Left ventricle myocardium inferior (tissue), 1 donor: ENCODE data around the gene MAB21L4. TPM values are rescaled to one million over a fixed set of nuclear protein-coding genes. Genes with fewer than 3 reads are reported as not detected.

Experiments
- DNase-seq: peaks from one replicate; pipeline ENCODE4 v3.0.0-alpha.2; 2020
- H3K27ac ChIP-seq: fragments of 200-600 bp; replicated peaks from 2 replicates; pipeline ENCODE4 v1.8.0; 2021
- H3K27me3 ChIP-seq: fragments of 200-600 bp; 2 replicates; pipeline ENCODE4 v1.8.0; 2021; ENCODE audit warnings: low read depth
- H3K36me3 ChIP-seq: fragments of 200-600 bp; 2 replicates; pipeline ENCODE4 v1.8.0; 2021
- H3K4me1 ChIP-seq: fragments of 200-600 bp; 2 replicates; pipeline ENCODE4 v1.8.0; 2021
- H3K4me3 ChIP-seq: fragments of 200-600 bp; 2 replicates; pipeline ENCODE4 v1.8.0; 2021; ENCODE audit warnings: mild to moderate bottlenecking, moderate library complexity
- H3K9me3 ChIP-seq: fragments of 200-600 bp; replicated peaks from 2 replicates; pipeline ENCODE4 v1.8.0; 2021
- CTCF ChIP-seq: fragments of 200-600 bp; IDR thresholded peaks from 2 replicates; pipeline ENCODE4 v1.8.0; 2021; ENCODE audit warnings: antibody characterized with exemption, mild to moderate bottlenecking, borderline replicate concordance
- intact Hi-C: fragments of 100-400 bp; cut with micrococcal nuclease; formaldehyde crosslinking; loops from one replicate; pipeline ENCODE4 v1.11.0; 2022
- total RNA-seq: library from RNA; stranded (reverse); fragmentation: NEBNext Ultra II Directional; extraction: Animal tissue kit (Norgen Biotek cat#: 25700); gene quantifications from one replicate; pipeline ENCODE4 v1.2.1, GENCODE V29; 2021
- donor health status: DM: no; HTN: yes; CAD: no; lungs with severe emphysema.

The MAB21L4 gene
- total RNA-seq, 1 donor from 2014 or later, result not detected

DNA sequence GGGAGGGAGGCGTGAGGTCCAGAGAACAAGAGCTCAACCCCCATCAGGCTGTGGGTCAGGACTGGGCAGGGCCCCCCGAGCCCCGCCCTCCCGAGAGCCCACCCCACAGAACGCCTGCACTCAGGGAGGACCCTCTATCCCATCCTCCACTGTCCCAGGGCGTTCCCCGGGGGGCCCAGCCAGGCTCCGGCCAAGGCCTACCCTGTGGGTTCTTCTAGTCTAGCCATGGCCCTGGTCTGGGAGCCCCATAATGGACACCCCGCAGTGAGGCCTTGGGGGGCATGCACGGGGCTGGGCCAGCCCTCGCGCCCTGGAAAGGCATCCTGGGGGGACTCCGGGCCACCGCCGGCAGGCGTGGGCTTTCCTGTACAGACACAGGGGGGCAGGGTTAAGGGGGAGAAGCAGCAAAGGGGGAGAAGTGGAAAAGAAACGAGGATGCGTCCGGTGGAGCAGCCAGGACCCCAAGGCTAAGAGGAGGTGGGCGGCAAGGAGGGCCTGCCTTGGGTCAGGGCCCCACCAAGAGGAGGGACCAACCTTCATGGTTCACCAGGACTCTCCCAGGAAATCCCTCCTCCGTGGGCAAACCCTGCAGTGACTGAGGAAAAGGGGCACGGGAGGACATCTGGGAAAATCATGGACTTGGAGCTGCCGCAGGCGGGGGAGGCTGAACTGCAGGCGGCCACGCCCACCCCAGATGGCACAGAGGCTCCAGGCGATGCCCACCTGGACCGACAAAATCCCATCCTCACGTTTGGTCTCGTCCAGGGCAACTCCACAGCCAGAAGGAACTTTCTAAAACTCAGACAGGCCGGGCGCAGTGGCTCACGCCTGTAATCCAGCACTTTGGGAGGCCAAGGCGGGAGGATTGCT, 7.5 kb upstream of the MAB21L4 start:
- peaks cover 29% of the 10 kb centered on the region for H3K27me3 ChIP-seq
- H3K4me1 ChIP-seq, result peaks cover 31% of the 10 kb centered on the region
- TF ChIP-seq CTCF, result no peak
- H3K36me3 ChIP-seq, result no peaks in the 10 kb centered on the region
- H3K4me3 ChIP-seq, result no peak overlapping the region
- peak; percentile 6 for DNase-seq
- H3K27ac ChIP-seq, result no peak overlapping the region
- H3K9me3 ChIP-seq, result peaks cover 9% of the 10 kb centered on the region
- intact Hi-C loops, result no loop called here

DNA sequence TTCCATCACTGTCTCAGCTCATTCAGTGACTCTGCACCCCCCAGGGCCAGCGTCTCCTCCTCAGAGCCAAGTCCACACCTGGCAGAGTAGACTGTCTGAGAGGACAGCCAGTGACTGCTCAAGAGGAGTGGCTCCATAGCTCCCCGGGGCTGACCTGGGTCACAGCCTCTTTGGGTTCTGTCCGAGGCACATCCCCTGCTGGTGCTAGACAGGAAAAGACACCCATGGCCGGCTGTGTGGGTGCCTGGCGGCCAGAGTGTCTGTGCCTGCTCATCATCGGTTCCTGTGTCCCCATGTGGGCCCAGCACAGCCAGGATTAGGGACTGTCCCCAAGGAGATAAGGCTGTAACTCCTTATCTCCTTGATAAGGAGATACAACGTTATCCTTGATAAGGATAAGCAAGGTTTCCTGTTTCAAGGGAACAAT, 6.7 kb upstream of the MAB21L4 start:
- H3K4me3 ChIP-seq, result no peak overlapping the region
- DNase-seq, result no peak
- H3K9me3 ChIP-seq, result peaks cover 9% of the 10 kb centered on the region
- H3K27me3 ChIP-seq, result peaks cover 29% of the 10 kb centered on the region
- H3K36me3 ChIP-seq, result no peaks in the 10 kb centered on the region
- no peak overlapping the region for H3K27ac ChIP-seq
- H3K4me1 ChIP-seq, result peaks cover 38% of the 10 kb centered on the region
- no peak for TF ChIP-seq CTCF
- intact Hi-C loops, result no loop called here

DNA sequence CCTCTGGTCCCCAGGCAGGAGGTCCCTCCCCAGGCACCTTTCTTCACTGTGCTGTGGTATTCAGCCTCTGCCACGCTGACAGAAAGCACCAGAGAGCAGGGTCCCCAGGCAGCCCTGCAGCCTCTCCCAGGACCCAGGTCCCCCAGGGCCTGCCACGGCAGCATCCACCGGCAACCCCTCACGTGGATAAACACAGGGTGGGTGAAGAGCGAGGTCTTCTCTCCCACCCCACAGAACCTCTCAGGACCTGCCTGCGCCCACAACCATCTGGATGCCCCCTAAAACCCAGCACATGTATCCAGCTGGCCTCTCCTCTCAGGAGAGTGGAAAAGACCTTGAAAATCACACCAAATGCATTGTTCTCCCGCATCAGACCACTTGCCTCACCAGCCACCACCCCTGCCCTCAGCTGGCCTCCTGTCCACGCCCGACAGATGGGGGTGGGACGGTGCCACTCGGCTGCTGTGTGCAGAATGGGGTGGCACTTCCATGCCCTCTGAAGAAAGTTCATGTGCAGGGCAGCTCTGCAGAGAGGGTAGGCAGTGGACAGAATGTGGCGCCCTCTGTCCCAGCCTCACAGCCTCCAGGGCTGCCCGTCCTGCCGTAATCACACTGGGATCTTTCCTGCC, 6.1 kb upstream of the MAB21L4 start:
- no peak for DNase-seq
- no peak overlapping the region for H3K27ac ChIP-seq
- TF ChIP-seq CTCF, result no peak
- H3K4me3 ChIP-seq, result no peak overlapping the region
- intact Hi-C loops, result no loop called here
- peaks cover 28% of the 10 kb centered on the region for H3K27me3 ChIP-seq
- H3K9me3 ChIP-seq, result peaks cover 9% of the 10 kb centered on the region
- H3K36me3 ChIP-seq, result no peaks in the 10 kb centered on the region
- H3K4me1 ChIP-seq, result peaks cover 43% of the 10 kb centered on the region

GRCh38 chr2:240900141-240900860, 4.3 kb upstream of the MAB21L4 start:
- no peak for TF ChIP-seq CTCF
- intact Hi-C loops, result no loop called here
- DNase-seq, result no peak
- Histone ChIP-seq H3K9me3 (peaks cover 9% of the 10 kb centered on the region), H3K36me3 (no peaks in the 10 kb centered on the region), H3K27ac (no peak overlapping the region), H3K4me1 (peaks cover 44% of the 10 kb centered on the region), H3K27me3 (peaks cover 31% of the 10 kb centered on the region), H3K4me3 (no peak overlapping the region)

GRCh38 chr2:240899468-240899865, 3.5 kb upstream of the MAB21L4 start:
- Histone ChIP-seq H3K36me3 (no peaks in the 10 kb centered on the region), H3K4me3 (no peak overlapping the region), H3K27me3 (peaks cover 28% of the 10 kb centered on the region), H3K9me3 (peaks cover 9% of the 10 kb centered on the region), H3K27ac (peak overlapping the region; percentile 90), H3K4me1 (peaks cover 36% of the 10 kb centered on the region)
- intact Hi-C loops, result no loop called here
- no peak for TF ChIP-seq CTCF
- DNase-seq, result no peak
